Choroid plexus epithelial cell (primary cell): Measurements from ENCODE around the gene DUSP15.

Experiments
- DNase-seq: peaks from one replicate; pipeline ENCODE4 v3.0.0-alpha.2; 2010; ENCODE audit warnings: low read depth
- H3K4me3 ChIP-seq: 2 replicates; pipeline ENCODE4 v1.5.1; 2011; ENCODE audit warnings: low read depth, mild to moderate bottlenecking, control low read depth, low read length, moderate library complexity
- CTCF ChIP-seq: conservative IDR thresholded peaks from 2 replicates; pipeline ENCODE4 v1.5.1; 2011; ENCODE audit warnings: low read depth, mild to moderate bottlenecking, control low read depth, inconsistent platforms, low read length, moderate library complexity

DUSP15 gene

GRCh38 chr20:31822421-31823330 is 47.7 kb downstream of the DUSP15 start:
- no peak overlapping the region for H3K4me3 ChIP-seq
- DNase-seq: peak; percentile 74
- peak; percentile 93 for TF ChIP-seq CTCF

- TF ChIP-seq CTCF: no peak
These were observed 48.9 kb downstream of the DUSP15 start for GRCh38 chr20:31821427-31821826.

GRCh38 chr20:31820228-31820627 is 50.1 kb downstream of the DUSP15 start:
- TF ChIP-seq CTCF: no peak
- H3K4me3 ChIP-seq: no peak overlapping the region
- no peak for DNase-seq

More at GRCh38 chr20:31821427-31821826, 48.9 kb downstream of the DUSP15 start:
- H3K4me3 ChIP-seq: no peak overlapping the region
- no peak for DNase-seq

- TF ChIP-seq CTCF: no peak
- no peak for DNase-seq
- no peak within 1 kb of the TSS for H3K4me3 ChIP-seq
These were observed 51.1 kb downstream of the DUSP15 start, which contains the start of gene MYLK2 for GRCh38 chr20:31819083-31819784. TSS of gene MYLK2 (plus strand) at chr20:31819356. CDS start at chr20:31819581, 225 bp downstream.

- no peak overlapping the region for H3K4me3 ChIP-seq
- TF ChIP-seq CTCF: no peak
- DNase-seq: no peak
These were observed 51.9 kb downstream of the DUSP15 start for GRCh38 chr20:31818376-31818908.

GRCh38 chr20:31817461-31817860 is 52.9 kb downstream of the DUSP15 start:
- no peak for DNase-seq
- no peak overlapping the region for H3K4me3 ChIP-seq
- TF ChIP-seq CTCF: no peak
